CD14-positive monocyte (primary cell): Measurements from ENCODE around the gene PPM1M. TPM values are rescaled to one million over a fixed set of nuclear protein-coding genes. Genes with fewer than 3 reads are reported as not detected.

ENCODE experiments used
- DNase-seq, 3 donors: peaks; one replicate each; pipeline ENCODE4 v3.0.0-alpha.2; 2011 to 2022
- H2AFZ ChIP-seq: 2 replicates; pipeline ENCODE4 v1.6.0; 2012; ENCODE audit warnings: mild to moderate bottlenecking, low read depth, low read length, inconsistent platforms; ENCODE audit not compliant: insufficient read depth, poor library complexity, severe bottlenecking
- H3K27ac ChIP-seq, 2 donors: 1 replicate in 1 of 2; 2 replicates in 1 of 2; pipeline ENCODE4 v1.5.1; 2012 to 2013; ENCODE audit warnings: low read length in 2 of 2, control low read depth in 1 of 2, inconsistent platforms in 1 of 2, low read depth in 1 of 2, mild to moderate bottlenecking in 1 of 2
- H3K27me3 ChIP-seq, 2 donors: one replicate each; pipeline versions ENCODE4 v1.6.0 to v1.6.1; 2011 to 2013; ENCODE audit warnings: low read length in 2 of 2; ENCODE audit not compliant: control insufficient read depth in 2 of 2, insufficient read depth in 2 of 2
- H3K36me3 ChIP-seq, 2 donors: replicated peaks in 1 of 2; 1 replicate in 1 of 2; 2 replicates in 1 of 2; pipeline versions ENCODE4 v1.5.1 to v1.6.1; 2012 to 2013; ENCODE audit warnings: low read length in 2 of 2, control low read depth in 1 of 2, inconsistent platforms in 1 of 2, mild to moderate bottlenecking in 1 of 2; ENCODE audit not compliant: insufficient read depth in 2 of 2, control insufficient read depth in 1 of 2
- H3K4me1 ChIP-seq, 2 donors: 1 replicate in 1 of 2; 2 replicates in 1 of 2; pipeline versions ENCODE4 v1.5.1 to v1.6.1; 2012 to 2013; ENCODE audit warnings: low read length in 2 of 2, control low read depth in 1 of 2, inconsistent platforms in 1 of 2, mild to moderate bottlenecking in 1 of 2, moderate library complexity in 1 of 2; ENCODE audit not compliant: insufficient read depth in 2 of 2, control insufficient read depth in 1 of 2
- H3K4me2 ChIP-seq: replicated peaks from 2 replicates; pipeline ENCODE3; 2012; ENCODE audit warnings: low read length, moderate library complexity, mild to moderate bottlenecking; ENCODE audit not compliant: poor library complexity, severe bottlenecking; ENCODE audit errors: extremely low read depth
- H3K4me3 ChIP-seq, 3 experiments: fragments of 200-600 bp in 1 of 3; sonication (generic) in 1 of 3; replicated peaks in 1 of 3; 1 replicate in 2 of 3; 2 replicates in 1 of 3; pipeline ENCODE4 v1.5.1; 2011 to 2013; ENCODE audit warnings: low read length in 3 of 3, mild to moderate bottlenecking in 3 of 3, control low read depth in 2 of 3, low read depth in 2 of 3, inconsistent platforms in 1 of 3, moderate library complexity in 1 of 3
- H3K79me2 ChIP-seq: 2 replicates; pipeline ENCODE4 v1.6.0; 2012; ENCODE audit warnings: mild to moderate bottlenecking, control low read depth, inconsistent platforms, low read length, moderate library complexity; ENCODE audit not compliant: insufficient read depth
- H3K9ac ChIP-seq: 2 replicates; pipeline ENCODE4 v1.6.0; 2017; ENCODE audit warnings: low read length, mild to moderate bottlenecking; ENCODE audit not compliant: insufficient read depth, poor library complexity, severe bottlenecking
- H3K9me3 ChIP-seq, 2 donors: replicated peaks in 1 of 2; 1 replicate in 1 of 2; 2 replicates in 1 of 2; pipeline versions ENCODE4 v1.5.1 to v1.6.1; 2012 to 2013; ENCODE audit warnings: low read length in 2 of 2, control low read depth in 1 of 2; ENCODE audit not compliant: control insufficient read depth in 1 of 2, insufficient read depth in 1 of 2
- H4K20me1 ChIP-seq: 2 replicates; pipeline ENCODE4 v1.6.0; 2012; ENCODE audit warnings: mild to moderate bottlenecking, low read length, control low read depth, moderate library complexity; ENCODE audit not compliant: insufficient read depth
- H3K27ac Mint-ChIP-seq, 7 donors: one replicate each; pipeline ENCODE4 v1.8.0; 2020; ENCODE audit warnings: mild to moderate bottlenecking in 7 of 7, mixed read lengths in 7 of 7, moderate library complexity in 6 of 7, inconsistent platforms in 2 of 7
- H3K27me3 Mint-ChIP-seq, 3 donors: one replicate each; pipeline ENCODE4 v1.8.0; 2021 to 2022; ENCODE audit warnings: low read depth in 3 of 3, mild to moderate bottlenecking in 3 of 3, mixed read lengths in 3 of 3, moderate library complexity in 3 of 3, inconsistent platforms in 1 of 3
- H3K36me3 Mint-ChIP-seq, 2 donors: one replicate each; pipeline ENCODE4 v1.8.0; 2020; ENCODE audit warnings: mixed read lengths in 2 of 2, inconsistent platforms in 1 of 2, mild to moderate bottlenecking in 1 of 2
- H3K4me1 Mint-ChIP-seq: one replicate; pipeline ENCODE4 v1.8.0; 2020; ENCODE audit warnings: mild to moderate bottlenecking, mixed read lengths
- H3K4me3 Mint-ChIP-seq, 2 donors: one replicate each; pipeline ENCODE4 v1.8.0; 2020; ENCODE audit warnings: mild to moderate bottlenecking in 2 of 2, mixed read lengths in 2 of 2, moderate library complexity in 1 of 2
- H3K9me3 Mint-ChIP-seq, 7 donors: one replicate each; pipeline ENCODE4 v1.8.0; 2020 to 2022; ENCODE audit warnings: mixed read lengths in 7 of 7, mild to moderate bottlenecking in 6 of 7, moderate library complexity in 6 of 7, inconsistent platforms in 2 of 7
- WGBS: methylation state at CpG from one replicate; pipeline ENCODE4 v1.1.5; 2013; ENCODE audit warnings: missing lambda C conversion rate; ENCODE audit not compliant: insufficient coverage; 5-methylcytosine and 5-hydroxymethylcytosine counted together
- intact Hi-C, 2 donors: fragments of 100-400 bp; cut with micrococcal nuclease; formaldehyde crosslinking; loops; one replicate each; pipeline versions ENCODE4 v1.15.0 to v1.15.1; 2023
- polyA plus RNA-seq, 3 donors: library from polyadenylated mRNA; depleted of rRNA in 1 of 3; unstranded in 2 of 3; stranded (reverse) in 1 of 3; fragments of 300-500 nt in 2 of 3; fragments of >200 nt in 1 of 3; fragmentation: Illumina TruSeq in 2 of 3; gene quantifications; 1 replicate in 2 of 3; 2 replicates in 1 of 3; pipeline ENCODE4 v1.2.3, GENCODE V29; 2012 to 2021
- TF ChIP-seq, protein P1 (sequence below): fragments of 200-600 bp; IDR thresholded peaks from one replicate; pipeline ENCODE4 v1.8.0; 2022; ENCODE audit warnings: antibody characterized with exemption, mild to moderate bottlenecking

PPM1M gene
- polyA plus RNA-seq, 3 donors: 92.8 to 144 (median 120) TPM

DNA sequence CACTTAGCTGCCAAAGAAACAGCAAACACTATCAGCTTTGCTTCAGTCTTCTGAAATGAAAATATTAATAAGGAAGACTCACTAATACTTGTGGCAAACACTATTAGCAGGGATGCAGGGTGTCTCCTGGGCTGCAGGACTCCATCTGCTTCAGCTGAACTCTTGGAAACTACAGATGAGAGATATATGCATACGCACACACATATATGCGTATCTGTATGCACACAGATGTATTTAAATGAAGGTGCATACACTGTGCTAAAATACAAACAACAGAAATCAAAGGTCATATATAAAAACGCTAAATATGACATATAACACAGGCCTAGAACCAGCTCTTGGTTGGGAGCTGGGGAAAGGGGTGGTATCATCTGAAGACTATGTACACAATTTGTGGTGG is 10.6 kb downstream of the PPM1M start:
- peak overlapping the region in 1 of 7 donors; percentile 30 for H3K27ac Mint-ChIP-seq
- H3K9me3 Mint-ChIP-seq: peaks cover 0 to 3% (median 0%) of the 10 kb centered on the region in 7 donors
- intact Hi-C loops: no loop called here
- no peak overlapping the region for H3K9ac ChIP-seq
- peaks cover 18 to 21% of the 10 kb centered on the region in 2 donors for H3K4me1 ChIP-seq
- no CpG with 5 or more reads among the region's 3 CpGs for WGBS
- H3K36me3 ChIP-seq: peaks cover 75 to 93% of the 10 kb centered on the region in 2 donors
- no peak overlapping the region for H3K4me2 ChIP-seq
- no peak overlapping the region for H3K4me3 Mint-ChIP-seq
- H4K20me1 ChIP-seq: peaks cover 90% of the 10 kb centered on the region
- no peak for DNase-seq
- TF ChIP-seq, protein P1, sequence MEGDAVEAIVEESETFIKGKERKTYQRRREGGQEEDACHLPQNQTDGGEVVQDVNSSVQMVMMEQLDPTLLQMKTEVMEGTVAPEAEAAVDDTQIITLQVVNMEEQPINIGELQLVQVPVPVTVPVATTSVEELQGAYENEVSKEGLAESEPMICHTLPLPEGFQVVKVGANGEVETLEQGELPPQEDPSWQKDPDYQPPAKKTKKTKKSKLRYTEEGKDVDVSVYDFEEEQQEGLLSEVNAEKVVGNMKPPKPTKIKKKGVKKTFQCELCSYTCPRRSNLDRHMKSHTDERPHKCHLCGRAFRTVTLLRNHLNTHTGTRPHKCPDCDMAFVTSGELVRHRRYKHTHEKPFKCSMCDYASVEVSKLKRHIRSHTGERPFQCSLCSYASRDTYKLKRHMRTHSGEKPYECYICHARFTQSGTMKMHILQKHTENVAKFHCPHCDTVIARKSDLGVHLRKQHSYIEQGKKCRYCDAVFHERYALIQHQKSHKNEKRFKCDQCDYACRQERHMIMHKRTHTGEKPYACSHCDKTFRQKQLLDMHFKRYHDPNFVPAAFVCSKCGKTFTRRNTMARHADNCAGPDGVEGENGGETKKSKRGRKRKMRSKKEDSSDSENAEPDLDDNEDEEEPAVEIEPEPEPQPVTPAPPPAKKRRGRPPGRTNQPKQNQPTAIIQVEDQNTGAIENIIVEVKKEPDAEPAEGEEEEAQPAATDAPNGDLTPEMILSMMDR: no peak
- H3K4me3 ChIP-seq: no peak overlapping the region
- H3K79me2 ChIP-seq: peaks cover 69% of the 10 kb centered on the region
- H3K27ac ChIP-seq: peak overlapping the region in 1 of 2 donors; percentile 40
- H3K27me3 ChIP-seq: no peaks in the 10 kb centered on the region
- H3K27me3 Mint-ChIP-seq: no peaks in the 10 kb centered on the region
- peaks cover 26% of the 10 kb centered on the region for H3K4me1 Mint-ChIP-seq
- H3K9me3 ChIP-seq: no peaks in the 10 kb centered on the region
- no peak overlapping the region for H2AFZ ChIP-seq
- H3K36me3 Mint-ChIP-seq: peaks cover 76 to 98% of the 10 kb centered on the region in 2 donors

DNA sequence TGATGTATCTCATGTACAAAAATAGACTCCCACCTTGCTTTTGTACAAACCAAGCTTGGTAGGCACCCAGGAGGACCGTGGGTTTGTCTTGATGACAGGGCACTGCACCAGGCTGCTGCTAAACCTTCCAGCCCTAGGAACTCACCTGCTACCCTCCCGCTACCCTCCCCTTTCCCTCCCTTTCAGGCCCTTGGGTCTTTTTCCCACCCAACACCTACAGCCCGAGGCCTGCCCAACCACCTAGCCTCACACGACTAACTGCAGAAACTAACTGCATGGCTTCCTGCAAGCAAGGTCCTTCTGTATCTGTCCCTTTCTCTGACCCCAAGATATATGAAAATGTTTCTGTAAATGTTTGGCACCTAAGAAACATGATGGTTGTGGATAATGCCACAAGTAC is 11.1 kb downstream of the PPM1M start:
- Histone ChIP-seq H3K4me1 (peaks cover 18 to 21% of the 10 kb centered on the region in 2 donors), H3K9ac (no peak overlapping the region), H3K9me3 (no peaks in the 10 kb centered on the region), H3K36me3 (peaks cover 78 to 93% of the 10 kb centered on the region in 2 donors), H4K20me1 (peaks cover 93% of the 10 kb centered on the region), H2AFZ (no peak overlapping the region), H3K27me3 (no peaks in the 10 kb centered on the region), H3K27ac (peak overlapping the region in 1 of 2 donors; percentile 40), H3K79me2 (peaks cover 69% of the 10 kb centered on the region), H3K4me2 (no peak overlapping the region), H3K4me3 (no peak overlapping the region)
- 100% methylated on average over 4 of the region's 4 CpGs for WGBS
- Mint-ChIP-seq H3K4me3 (no peak overlapping the region), H3K36me3 (peaks cover 78 to 98% of the 10 kb centered on the region in 2 donors), H3K27ac (peak overlapping the region in 1 of 7 donors; percentile 26), H3K27me3 (no peaks in the 10 kb centered on the region), H3K9me3 (peaks cover 0 to 3% (median 0%) of the 10 kb centered on the region in 7 donors), H3K4me1 (peaks cover 26% of the 10 kb centered on the region)
- intact Hi-C loops: no loop called here
- DNase-seq: no peak
- TF ChIP-seq, protein P1: no peak
